Lung (tissue), 12 donors: ENCODE data around the gene DHX40. TPM values are rescaled to one million over a fixed set of nuclear protein-coding genes. Genes with fewer than 3 reads are reported as not detected.
A peak's percentile ranks its signal among the peaks of the same experiment; 100 is the strongest.

Experiments used
- ATAC-seq: fragments of 200-7000 bp; cut with Tn5 transposase; one replicate; pipeline ENCODE4 v1.9.1; 2020; ENCODE audit warnings: moderate number of reproducible peaks; ENCODE audit not compliant: insufficient read depth, low FRiP score
- DNase-seq, 3 donors: peaks; one replicate each; pipeline ENCODE4 v3.0.0-alpha.2; 2013 to 2017
- H3K27ac ChIP-seq, 2 donors: one replicate each; pipeline ENCODE4 v1.5.1; 2013; ENCODE audit warnings: mild to moderate bottlenecking in 2 of 2, moderate library complexity in 2 of 2, control low read depth in 1 of 2, inconsistent platforms in 1 of 2, low read depth in 1 of 2, low read length in 1 of 2
- H3K27me3 ChIP-seq, 3 donors: one replicate each; pipeline ENCODE4 v1.5.1; 2013; ENCODE audit warnings: low read length in 2 of 3; ENCODE audit not compliant: control insufficient read depth in 3 of 3, insufficient read depth in 3 of 3
- H3K36me3 ChIP-seq, 4 donors: one replicate each; pipeline ENCODE4 v1.5.1; 2013; ENCODE audit warnings: low read length in 4 of 4, mild to moderate bottlenecking in 1 of 4, moderate library complexity in 1 of 4; ENCODE audit not compliant: control insufficient read depth in 4 of 4, insufficient read depth in 4 of 4
- H3K4me1 ChIP-seq, 5 donors: one replicate each; pipeline ENCODE4 v1.5.1; 2013; ENCODE audit warnings: low read length in 5 of 5, mild to moderate bottlenecking in 2 of 5, moderate library complexity in 1 of 5; ENCODE audit not compliant: control insufficient read depth in 5 of 5, insufficient read depth in 5 of 5
- H3K4me3 ChIP-seq: one replicate; pipeline ENCODE4 v1.5.1; 2013; ENCODE audit warnings: mild to moderate bottlenecking, control low read depth, moderate library complexity
- H3K9ac ChIP-seq, 2 donors: one replicate each; pipeline ENCODE4 v1.5.1; 2013; ENCODE audit warnings: low read length in 2 of 2, control low read depth in 1 of 2; ENCODE audit not compliant: insufficient read depth in 1 of 2
- H3K9me3 ChIP-seq, 4 donors: one replicate each; pipeline ENCODE4 v1.5.1; 2013; ENCODE audit warnings: low read length in 3 of 4, mild to moderate bottlenecking in 1 of 4, moderate library complexity in 1 of 4; ENCODE audit not compliant: control insufficient read depth in 4 of 4, insufficient read depth in 3 of 4
- WGBS, 2 donors: extraction: QIAGEN DNeasy Blood & Tissue Kit; methylation state at CpG; one replicate each; pipeline ENCODE4 v1.1.7; 2013; 5-methylcytosine and 5-hydroxymethylcytosine counted together
- polyA plus RNA-seq, 2 donors: library from polyadenylated mRNA; stranded (reverse); fragments of 200-250 nt; gene quantifications; one replicate each; pipeline ENCODE4 v1.2.1, GENCODE V29; 2013
- total RNA-seq, 2 donors: library from RNA; depleted of rRNA in 1 of 2; stranded (reverse); fragments of >200 nt in 1 of 2; gene quantifications; one replicate each; pipeline ENCODE4 v1.2.1, GENCODE V29; 2014 to 2021
- TF ChIP-seq, protein P1 (sequence below): IDR thresholded peaks from 2 replicates; pipeline ENCODE4 v1.5.1; 2012; ENCODE audit warnings: mild to moderate bottlenecking; ENCODE audit errors: control extremely low read depth, extremely low read depth
- donor health status: control.
- donor health status: control.
- donor health status: Bipolar disorder and iron deficiency.
- donor health status: healthy.
- donor health status: DM: yes; HTN: yes; CAD: no.

DHX40 gene
- total and polyA plus RNA-seq, 4 donors = 12.5 to 74.5 (median 20.0) TPM

DNA sequence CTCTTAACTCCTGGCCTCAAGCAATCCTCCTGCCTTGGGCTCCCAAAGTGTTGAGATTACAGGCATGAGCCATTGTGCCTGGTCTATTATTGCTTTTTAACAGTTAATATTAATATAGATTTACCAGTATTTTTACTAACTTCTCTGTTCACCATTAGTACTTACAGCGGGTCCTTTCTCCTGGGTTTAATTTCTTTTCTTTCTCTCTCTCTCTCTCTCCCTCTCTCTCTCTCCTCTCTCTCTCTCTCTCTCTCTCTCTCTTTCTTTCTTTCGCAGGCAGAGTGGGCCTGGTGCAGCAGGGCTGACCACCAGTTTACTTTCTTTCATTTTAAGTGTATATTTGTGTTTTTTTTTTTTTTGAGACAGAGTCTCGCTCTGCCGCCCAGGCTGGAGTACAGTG is 14.7 kb upstream of the DHX40 start:
- no peaks in the 10 kb centered on the region for H3K36me3 ChIP-seq
- TF ChIP-seq, protein P1, sequence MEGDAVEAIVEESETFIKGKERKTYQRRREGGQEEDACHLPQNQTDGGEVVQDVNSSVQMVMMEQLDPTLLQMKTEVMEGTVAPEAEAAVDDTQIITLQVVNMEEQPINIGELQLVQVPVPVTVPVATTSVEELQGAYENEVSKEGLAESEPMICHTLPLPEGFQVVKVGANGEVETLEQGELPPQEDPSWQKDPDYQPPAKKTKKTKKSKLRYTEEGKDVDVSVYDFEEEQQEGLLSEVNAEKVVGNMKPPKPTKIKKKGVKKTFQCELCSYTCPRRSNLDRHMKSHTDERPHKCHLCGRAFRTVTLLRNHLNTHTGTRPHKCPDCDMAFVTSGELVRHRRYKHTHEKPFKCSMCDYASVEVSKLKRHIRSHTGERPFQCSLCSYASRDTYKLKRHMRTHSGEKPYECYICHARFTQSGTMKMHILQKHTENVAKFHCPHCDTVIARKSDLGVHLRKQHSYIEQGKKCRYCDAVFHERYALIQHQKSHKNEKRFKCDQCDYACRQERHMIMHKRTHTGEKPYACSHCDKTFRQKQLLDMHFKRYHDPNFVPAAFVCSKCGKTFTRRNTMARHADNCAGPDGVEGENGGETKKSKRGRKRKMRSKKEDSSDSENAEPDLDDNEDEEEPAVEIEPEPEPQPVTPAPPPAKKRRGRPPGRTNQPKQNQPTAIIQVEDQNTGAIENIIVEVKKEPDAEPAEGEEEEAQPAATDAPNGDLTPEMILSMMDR = no peak
- H3K27me3 ChIP-seq = no peaks in the 10 kb centered on the region
- WGBS, 2 donors = 95 to 98% methylated on average over 2 of the region's 4 CpGs
- no peaks in the 10 kb centered on the region for H3K9me3 ChIP-seq
- no peak overlapping the region for H3K9ac ChIP-seq
- DNase-seq (no peak), ATAC-seq (no peak)
- no peak overlapping the region for H3K4me3 ChIP-seq
- H3K27ac ChIP-seq = no peak overlapping the region
- no peaks in the 10 kb centered on the region for H3K4me1 ChIP-seq

DNA sequence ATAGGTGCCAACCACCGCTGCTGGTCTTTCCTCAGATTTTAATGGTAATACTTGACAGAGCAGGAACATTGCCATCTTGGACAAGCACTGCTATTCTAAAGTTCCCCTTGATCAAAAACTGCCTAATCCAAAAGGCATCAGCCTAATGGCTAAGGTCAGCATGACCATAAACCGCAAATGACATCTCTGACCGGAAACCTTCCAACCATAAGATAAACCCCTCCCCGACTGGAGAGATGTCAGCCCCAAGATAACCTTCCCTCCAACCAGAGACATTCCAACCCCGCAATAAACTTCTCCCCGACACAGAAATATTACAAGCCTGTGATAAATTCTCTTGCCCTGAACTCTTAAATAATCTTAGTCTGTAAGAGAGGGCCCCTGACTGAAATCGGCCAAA is 7.4 kb upstream of the DHX40 start:
- WGBS, 2 donors = 81 to 85% methylated on average over 7 of the region's 7 CpGs
- TF ChIP-seq, protein P1 = no peak
- Histone ChIP-seq H3K9ac (no peak overlapping the region), H3K27me3 (no peaks in the 10 kb centered on the region), H3K9me3 (no peaks in the 10 kb centered on the region), H3K4me1 (no peaks in the 10 kb centered on the region), H3K27ac (no peak overlapping the region), H3K36me3 (no peaks in the 10 kb centered on the region), H3K4me3 (no peak overlapping the region)
- DNase-seq (no peak), ATAC-seq (no peak)

DNA sequence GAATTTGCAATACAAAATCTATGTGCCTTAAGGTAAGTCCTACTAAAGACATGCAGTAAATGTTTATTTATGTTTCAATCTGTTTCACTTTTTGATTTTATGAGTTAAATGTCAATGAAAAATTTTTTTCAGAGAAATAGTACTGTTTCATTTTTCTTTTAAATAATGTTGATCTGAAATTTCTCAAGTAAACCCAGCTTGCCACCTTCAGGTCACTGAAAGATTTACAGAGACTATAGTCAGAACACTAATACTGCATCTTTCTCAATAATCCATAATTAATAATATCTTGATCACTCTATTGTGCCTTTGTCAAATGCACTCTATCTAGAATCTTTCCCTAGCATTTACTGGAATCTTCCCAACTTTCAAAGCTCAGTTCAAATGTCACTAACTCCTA is 6.5 kb upstream of the DHX40 start:
- Histone ChIP-seq H3K4me1 (no peaks in the 10 kb centered on the region), H3K4me3 (no peak overlapping the region), H3K27ac (no peak overlapping the region), H3K9me3 (no peaks in the 10 kb centered on the region), H3K36me3 (no peaks in the 10 kb centered on the region), H3K9ac (no peak overlapping the region), H3K27me3 (no peaks in the 10 kb centered on the region)
- no peak for ATAC-seq
- DNase-seq = peak in 2 of 3 donors; percentile 39 to 49
- TF ChIP-seq, protein P1 = no peak

- TF ChIP-seq, protein P1 = no peak
- Histone ChIP-seq H3K9ac (no peak overlapping the region), H3K27me3 (no peaks in the 10 kb centered on the region), H3K36me3 (peaks cover 0 to 4% (median 0%) of the 10 kb centered on the region in 4 donors), H3K4me1 (peaks cover 0 to 5% (median 0%) of the 10 kb centered on the region in 5 donors), H3K9me3 (no peaks in the 10 kb centered on the region), H3K4me3 (no peak overlapping the region), H3K27ac (no peak overlapping the region)
- WGBS, 2 donors = 86 to 91% methylated on average over 2 of the region's 2 CpGs
- no peak for DNase-seq
- no peak for ATAC-seq
Measured at GRCh38 chr17:59561042-59561441, 4.4 kb upstream of the DHX40 start.
